ENCODE measurements around the gene NOSIP. TPM values are rescaled to one million over a fixed set of nuclear protein-coding genes. Genes with fewer than 3 reads are reported as not detected.

NOSIP gene
- total RNA-seq, 4 donors from 2014 or later: 73.4 to 86.7 (median 80.9) TPM

DNA sequence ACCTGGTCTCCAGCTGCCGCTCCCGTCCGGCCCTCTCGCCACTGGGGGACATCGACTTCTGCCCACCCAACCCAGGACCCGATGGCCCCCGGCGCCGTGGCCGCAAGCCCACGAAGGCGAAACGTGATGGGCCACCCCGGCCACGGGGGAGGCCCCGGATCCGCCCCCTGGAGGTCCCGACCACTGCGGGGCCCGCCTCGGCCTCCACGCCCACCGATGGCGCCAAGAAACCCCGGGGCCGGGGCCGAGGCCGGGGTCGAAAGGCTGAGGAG is 17.3 kb upstream of the NOSIP start:
- Histone ChIP-seq H3K27me3 (no peaks in the 10 kb centered on the region), H3K9me3 (no peaks in the 10 kb centered on the region), H3K4me3 (no peak overlapping the region), H3K36me3 (peaks cover 0 to 87% (median 0%) of the 10 kb centered on the region in 3 donors), H3K27ac (no peak overlapping the region), H3K4me1 (peaks cover 0 to 12% (median 3%) of the 10 kb centered on the region in 4 donors)
- TF ChIP-seq POLR2A (IDR thresholded peaks at IDR 0.05): no peak
- TF ChIP-seq, protein P1, sequence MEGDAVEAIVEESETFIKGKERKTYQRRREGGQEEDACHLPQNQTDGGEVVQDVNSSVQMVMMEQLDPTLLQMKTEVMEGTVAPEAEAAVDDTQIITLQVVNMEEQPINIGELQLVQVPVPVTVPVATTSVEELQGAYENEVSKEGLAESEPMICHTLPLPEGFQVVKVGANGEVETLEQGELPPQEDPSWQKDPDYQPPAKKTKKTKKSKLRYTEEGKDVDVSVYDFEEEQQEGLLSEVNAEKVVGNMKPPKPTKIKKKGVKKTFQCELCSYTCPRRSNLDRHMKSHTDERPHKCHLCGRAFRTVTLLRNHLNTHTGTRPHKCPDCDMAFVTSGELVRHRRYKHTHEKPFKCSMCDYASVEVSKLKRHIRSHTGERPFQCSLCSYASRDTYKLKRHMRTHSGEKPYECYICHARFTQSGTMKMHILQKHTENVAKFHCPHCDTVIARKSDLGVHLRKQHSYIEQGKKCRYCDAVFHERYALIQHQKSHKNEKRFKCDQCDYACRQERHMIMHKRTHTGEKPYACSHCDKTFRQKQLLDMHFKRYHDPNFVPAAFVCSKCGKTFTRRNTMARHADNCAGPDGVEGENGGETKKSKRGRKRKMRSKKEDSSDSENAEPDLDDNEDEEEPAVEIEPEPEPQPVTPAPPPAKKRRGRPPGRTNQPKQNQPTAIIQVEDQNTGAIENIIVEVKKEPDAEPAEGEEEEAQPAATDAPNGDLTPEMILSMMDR (IDR thresholded peaks at IDR 0.05): no peak
- no peak for DNase-seq

DNA sequence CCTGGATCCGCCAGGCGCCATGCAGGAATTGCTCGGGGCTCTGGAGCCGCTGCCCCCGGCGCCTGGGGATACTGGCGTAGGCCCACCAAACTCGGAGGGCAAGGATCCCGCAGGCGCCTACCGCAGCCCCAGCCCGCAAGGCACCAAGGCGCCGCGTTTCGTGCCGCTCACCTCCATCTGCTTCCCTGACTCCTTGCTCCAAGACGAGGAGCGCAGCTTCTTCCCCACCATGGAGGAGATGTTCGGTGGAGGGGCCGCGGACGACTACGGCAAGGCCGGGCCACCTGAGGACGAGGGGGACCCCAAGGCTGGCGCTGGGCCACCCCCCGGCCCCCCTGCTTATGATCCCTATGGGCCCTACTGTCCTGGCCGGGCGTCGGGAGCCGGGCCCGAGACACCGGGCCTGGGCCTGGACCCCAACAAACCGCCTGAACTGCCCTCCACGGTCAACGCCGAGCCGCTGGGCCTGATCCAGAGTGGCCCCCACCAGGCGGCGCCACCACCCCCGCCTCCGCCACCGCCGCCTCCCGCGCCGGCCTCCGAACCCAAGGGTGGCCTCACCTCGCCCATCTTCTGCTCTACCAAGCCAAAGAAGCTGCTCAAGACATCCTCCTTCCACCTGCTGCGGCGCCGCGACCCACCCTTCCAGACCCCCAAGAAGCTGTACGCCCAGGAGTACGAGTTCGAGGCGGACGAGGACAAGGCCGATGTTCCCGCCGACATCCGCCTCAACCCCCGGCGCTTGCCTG is 16.8 kb upstream of the NOSIP start:
- peaks cover 0 to 17% (median 4%) of the 10 kb centered on the region in 4 donors for H3K4me1 ChIP-seq

DNA sequence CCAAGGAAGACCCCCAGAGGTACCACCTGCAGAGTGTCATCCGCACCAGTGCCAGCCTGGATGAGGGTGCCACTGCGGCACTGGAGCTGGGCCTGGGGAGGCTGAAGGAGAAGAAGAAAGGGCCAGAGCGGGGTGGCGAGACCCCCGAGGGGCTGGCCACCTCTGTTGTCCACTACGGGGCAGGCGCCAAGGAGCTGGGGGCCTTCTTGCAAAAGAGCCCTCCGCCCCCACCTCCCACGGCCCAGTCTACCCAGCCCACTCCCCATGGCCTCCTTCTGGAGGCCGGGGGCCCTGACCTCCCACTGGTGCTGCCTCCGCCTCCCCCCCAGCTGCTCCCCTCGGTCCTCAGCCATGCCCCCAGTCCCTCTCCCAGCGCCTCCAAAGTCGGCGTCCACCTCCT is 16.1 kb upstream of the NOSIP start:
- TF ChIP-seq, protein P1 (IDR thresholded peaks at IDR 0.05): no peak
- no peak for TF ChIP-seq POLR2A (IDR thresholded peaks at IDR 0.05)
- no peak overlapping the region for H3K4me3 ChIP-seq
- H3K36me3 ChIP-seq: peaks cover 0 to 75% (median 0%) of the 10 kb centered on the region in 3 donors
- no peak overlapping the region for H3K27ac ChIP-seq
- H3K4me1 ChIP-seq: peaks cover 0 to 17% (median 4%) of the 10 kb centered on the region in 4 donors
- no peaks in the 10 kb centered on the region for H3K27me3 ChIP-seq
- no peak for DNase-seq
- H3K9me3 ChIP-seq: no peaks in the 10 kb centered on the region

More for the DNA sequence above, 16.8 kb upstream of the NOSIP start:
- no peaks in the 10 kb centered on the region for H3K27me3 ChIP-seq
- H3K4me3 ChIP-seq: no peak overlapping the region
- TF ChIP-seq, protein P1 (IDR thresholded peaks at IDR 0.05): no peak
- TF ChIP-seq POLR2A (IDR thresholded peaks at IDR 0.05): no peak
- H3K27ac ChIP-seq: no peak overlapping the region
- no peaks in the 10 kb centered on the region for H3K9me3 ChIP-seq
- peaks cover 0 to 82% (median 0%) of the 10 kb centered on the region in 3 donors for H3K36me3 ChIP-seq
- DNase-seq: no peak

DNA sequence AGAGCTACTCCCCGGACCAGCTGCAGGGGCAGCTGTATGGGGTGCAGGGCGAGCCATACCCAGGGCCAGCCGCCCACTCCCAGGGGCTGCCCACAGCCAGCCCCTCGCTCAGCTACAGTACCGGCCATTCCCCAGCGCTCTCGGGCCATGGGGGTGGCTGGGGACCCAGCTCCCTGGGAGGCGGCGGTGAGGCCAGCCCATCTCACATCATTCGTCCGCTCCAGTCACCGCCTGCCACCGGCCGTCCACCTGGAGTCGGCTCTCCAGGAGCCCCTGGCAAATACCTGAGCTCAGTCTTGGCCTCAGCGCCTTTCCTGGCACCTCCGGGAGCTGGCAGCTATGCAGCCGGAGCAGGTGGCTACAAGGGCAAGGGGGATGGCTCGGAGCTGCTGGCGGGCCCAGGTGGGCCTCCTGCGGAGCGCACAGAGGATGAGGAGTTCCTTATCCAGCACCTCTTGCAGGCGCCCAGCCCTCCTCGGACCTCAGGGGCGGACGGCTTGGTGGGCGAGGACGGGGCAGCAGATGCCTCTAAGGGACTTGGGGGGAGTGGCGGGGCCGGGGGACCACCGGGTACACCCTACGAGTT is 15.6 kb upstream of the NOSIP start:
- Histone ChIP-seq H3K27me3 (no peaks in the 10 kb centered on the region), H3K36me3 (peaks cover 0 to 70% (median 0%) of the 10 kb centered on the region in 3 donors), H3K27ac (no peak overlapping the region), H3K9me3 (no peaks in the 10 kb centered on the region), H3K4me3 (no peak overlapping the region), H3K4me1 (peaks cover 0 to 17% (median 4%) of the 10 kb centered on the region in 4 donors)
- DNase-seq: no peak
- no peak for TF ChIP-seq POLR2A (IDR thresholded peaks at IDR 0.05)
- TF ChIP-seq, protein P1 (IDR thresholded peaks at IDR 0.05): no peak

DNA sequence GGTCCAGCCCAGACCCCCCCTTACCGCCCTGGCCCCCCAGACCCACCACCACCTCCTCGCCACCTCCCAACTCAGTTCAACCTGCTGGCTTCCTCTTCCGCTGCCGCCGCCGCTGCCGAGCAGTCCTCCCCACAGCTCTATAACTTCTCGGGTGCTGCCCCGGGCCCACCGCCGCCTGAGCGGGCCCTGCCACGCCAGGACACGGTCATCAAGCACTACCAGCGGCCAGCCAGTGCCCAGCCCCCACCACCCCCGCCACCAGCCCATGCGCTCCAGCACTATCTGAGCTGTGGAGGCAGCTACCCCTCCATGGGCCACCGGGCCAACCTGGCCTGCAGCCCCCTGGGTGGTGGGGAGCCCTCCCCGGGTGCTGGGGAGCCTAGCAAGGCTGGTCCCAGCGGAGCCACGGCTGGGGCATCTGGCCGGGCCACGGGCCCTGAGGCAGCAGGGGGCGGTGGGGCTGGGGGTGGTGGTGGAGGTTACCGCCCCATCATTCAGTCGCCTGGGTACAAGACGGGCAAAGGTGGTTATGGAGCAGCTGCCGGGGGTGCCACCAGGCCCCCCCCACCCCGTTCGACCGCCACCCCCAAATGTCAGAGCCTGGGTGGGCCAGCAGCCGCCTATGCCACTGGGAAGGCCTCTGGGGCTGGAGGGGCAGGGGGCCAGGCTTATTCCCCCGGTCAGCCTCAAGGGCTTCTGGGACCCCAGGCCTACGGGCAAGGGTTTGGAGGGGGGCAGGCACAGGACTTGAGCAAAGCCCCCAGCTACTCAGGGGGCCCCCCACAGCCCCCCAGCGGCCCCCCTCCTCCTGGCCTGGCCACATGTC is 14.8 kb upstream of the NOSIP start:
- no peak for DNase-seq
- no peak overlapping the region for H3K27ac ChIP-seq
- H3K4me1 ChIP-seq: peaks cover 0 to 17% (median 4%) of the 10 kb centered on the region in 4 donors
- no peaks in the 10 kb centered on the region for H3K9me3 ChIP-seq
- TF ChIP-seq POLR2A (IDR thresholded peaks at IDR 0.05): no peak
- TF ChIP-seq, protein P1 (IDR thresholded peaks at IDR 0.05): no peak
- peaks cover 0 to 63% (median 0%) of the 10 kb centered on the region in 3 donors for H3K36me3 ChIP-seq
- H3K27me3 ChIP-seq: no peaks in the 10 kb centered on the region
- no peak overlapping the region for H3K4me3 ChIP-seq
